Measurements from ENCODE around the gene TXNL4B.

GRCh38 chr16:72064361-72064894, 29.0 kb downstream of the TXNL4B start:
- no peak for TF ChIP-seq POLR2AphosphoS5 (IDR thresholded peaks at IDR 0.05; ENCODE audit: borderline replicate concordance, low read depth, low read length)
- TF ChIP-seq EZH2 (IDR thresholded peaks at IDR 0.05): no peak
